Activated naive CD4-positive, alpha-beta T cell treated with anti-CD3 and anti-CD28 coated beads, Interleukin-2, amount 50 U/mL, for 16 hours (primary cell): ENCODE data around the gene IDH2.
"Not testable (repeated sequence)": the region's sequence is repeated elsewhere in the genome, so short reads cannot be mapped to it uniquely, and the experiment has no call there.

Experiments used
- DNase-seq: peaks from one replicate; pipeline ENCODE4 v3.0.0-alpha.2; 2020

The IDH2 gene

GRCh38 chr15:90083419-90083818 is 18.8 kb downstream of the IDH2 start:
- DNase-seq, result no peak

DNA sequence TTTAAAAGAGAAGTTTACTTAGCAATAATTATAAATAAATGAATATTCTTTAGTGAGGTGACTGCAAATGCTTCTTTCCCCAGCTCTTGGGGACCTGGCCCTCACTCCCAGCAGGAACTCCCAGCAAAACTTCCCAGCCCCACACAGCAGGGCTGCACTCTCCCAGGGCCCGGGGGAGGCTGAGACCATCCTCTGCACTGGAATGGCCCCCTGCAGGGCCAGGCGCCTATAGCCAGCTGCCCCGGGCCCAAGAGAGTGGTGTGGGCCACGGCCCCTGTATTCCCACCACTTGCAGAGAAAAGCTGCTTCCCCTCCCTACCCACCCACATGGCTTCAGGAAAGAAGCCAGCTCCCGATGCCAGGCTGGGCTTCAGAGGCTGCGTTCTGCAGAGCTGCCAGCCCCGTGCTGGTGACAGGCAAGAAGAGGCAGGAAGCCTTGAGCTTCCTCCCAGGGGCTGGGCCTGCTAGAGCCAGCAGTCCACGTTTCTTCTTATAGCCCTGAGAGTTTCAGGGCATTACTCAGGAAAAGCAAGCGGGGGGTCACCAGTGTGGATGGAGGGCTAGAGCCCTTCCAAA is 20.0 kb downstream of the IDH2 start:
- no peak for DNase-seq

DNA sequence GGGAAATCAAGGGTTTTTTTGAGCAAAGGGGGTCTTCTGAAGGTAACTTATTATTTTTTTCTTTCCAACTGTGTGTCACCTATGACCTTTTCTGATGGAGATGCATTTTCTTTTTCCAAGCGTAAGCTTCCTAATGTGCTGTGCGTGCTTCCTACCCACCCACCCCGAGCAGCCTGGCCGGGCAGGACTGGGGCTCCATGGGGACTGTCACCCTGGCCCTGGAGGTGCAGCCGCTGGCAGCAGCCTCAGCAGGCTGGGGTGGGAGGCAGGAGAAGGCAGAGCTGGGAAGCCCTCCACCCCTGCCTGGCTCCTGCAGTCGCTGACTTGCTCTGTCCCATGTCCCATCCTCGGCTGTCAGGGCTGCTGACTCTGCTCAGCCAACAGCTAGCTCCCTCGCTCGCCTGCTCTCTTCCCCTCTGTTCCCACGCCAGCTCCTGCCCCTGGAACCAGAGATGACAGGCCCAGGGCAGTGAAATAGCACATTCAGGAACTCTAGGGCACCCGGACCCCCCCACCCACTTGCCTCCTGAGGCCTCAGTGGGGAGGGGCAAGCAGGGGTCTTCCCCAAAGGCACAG is 21.4 kb downstream of the IDH2 start:
- DNase-seq, result no peak

GRCh38 chr15:90080458-90080755 is 21.9 kb downstream of the IDH2 start:
- no peak for DNase-seq

DNA sequence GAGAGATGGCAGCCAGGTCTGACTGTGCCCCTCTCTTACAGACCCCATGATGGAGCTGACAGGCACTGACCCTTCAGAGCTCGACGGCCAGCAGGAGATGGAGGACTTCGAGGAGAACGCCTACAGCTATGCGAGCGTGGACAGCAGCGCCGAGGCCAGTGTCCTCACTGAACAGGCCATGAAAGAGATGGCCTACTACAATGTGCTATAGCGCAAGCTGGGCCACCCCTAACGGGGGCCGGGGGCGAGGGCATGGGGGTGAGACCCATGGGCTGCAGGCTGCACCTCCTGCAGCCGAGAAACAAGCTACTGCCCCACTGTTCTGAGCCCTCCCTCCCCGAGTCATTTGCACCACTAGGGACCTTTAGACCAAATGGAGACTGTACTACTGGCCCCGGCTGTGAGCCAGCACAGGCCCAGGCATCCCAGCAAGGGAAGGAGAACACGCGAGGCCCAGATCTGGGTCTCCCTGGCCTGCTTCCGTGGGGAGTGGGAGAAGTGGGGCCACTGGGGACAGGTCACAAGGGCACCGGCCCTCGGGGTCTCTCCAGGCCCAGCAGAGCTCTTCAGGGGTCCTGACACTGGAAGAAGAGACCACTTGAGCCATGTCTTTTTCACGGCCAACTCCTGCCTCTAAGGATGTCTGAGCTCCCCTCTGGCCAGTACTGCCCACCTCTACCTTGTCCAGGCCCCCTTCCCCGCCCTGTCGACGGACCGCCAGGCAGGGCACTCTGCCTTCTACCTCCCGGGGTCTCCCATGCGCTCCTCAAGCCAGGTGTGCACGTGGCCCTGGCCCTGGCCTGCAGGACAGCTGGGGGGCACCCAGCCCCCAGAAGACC is 22.4 kb downstream of the IDH2 start:
- no peak for DNase-seq

GRCh38 chr15:90078965-90079364 is 23.3 kb downstream of the IDH2 start:
- DNase-seq, result no peak

GRCh38 chr15:90076716-90077115 is 25.6 kb downstream of the IDH2 start:
- DNase-seq, result no peak

DNA sequence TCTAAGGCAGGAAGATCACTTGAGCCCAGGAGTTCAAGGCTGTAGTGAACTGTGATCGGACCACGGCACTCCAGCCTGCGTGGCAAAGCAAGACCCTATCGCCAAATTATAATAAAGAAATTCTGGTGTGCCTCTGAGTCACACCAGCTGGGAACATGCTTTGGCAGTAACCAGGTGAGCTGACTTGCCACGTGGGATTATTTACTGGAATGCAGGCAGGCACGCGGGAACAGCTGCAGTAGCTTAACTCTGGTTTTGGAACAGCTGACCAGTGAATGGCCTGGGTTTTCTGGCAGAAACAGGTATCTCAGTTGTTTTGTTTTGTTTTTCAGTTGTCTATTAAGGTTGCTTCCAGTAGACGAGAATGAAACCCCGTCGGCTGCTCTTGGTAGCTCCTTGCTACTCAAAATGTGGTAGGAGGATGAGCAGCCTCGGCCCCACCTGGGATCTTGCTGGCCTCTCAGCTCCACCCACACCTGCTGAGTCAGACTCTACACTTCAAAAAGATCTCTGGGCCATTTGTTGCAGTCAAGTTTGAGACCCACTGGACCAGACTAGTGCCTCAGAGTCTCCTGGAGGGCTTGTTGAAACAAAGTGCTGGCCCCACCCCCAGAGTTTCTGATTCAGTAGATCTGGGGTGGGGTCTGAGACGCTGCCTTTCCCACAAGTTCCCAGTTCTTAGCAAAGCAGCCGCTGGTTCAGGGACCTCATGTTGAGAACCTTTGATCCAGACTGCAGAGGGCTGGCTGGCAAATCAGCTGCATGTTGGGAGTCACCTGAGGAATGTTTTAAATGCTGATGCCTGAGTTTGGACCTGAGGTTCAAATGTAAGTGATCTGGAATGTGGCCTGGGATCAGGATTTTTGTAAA is 26.6 kb downstream of the IDH2 start:
- DNase-seq, result no peak

- DNase-seq, result no peak
These were observed 27.4 kb downstream of the IDH2 start for GRCh38 chr15:90074916-90075315.

GRCh38 chr15:90074023-90074422 is 28.2 kb downstream of the IDH2 start:
- no peak for DNase-seq

GRCh38 chr15:90072978-90073640 is 29.2 kb downstream of the IDH2 start:
- no peak for DNase-seq

- peak; percentile 80 for DNase-seq
These were observed 31.0 kb downstream of the IDH2 start for GRCh38 chr15:90071220-90071807.

DNA sequence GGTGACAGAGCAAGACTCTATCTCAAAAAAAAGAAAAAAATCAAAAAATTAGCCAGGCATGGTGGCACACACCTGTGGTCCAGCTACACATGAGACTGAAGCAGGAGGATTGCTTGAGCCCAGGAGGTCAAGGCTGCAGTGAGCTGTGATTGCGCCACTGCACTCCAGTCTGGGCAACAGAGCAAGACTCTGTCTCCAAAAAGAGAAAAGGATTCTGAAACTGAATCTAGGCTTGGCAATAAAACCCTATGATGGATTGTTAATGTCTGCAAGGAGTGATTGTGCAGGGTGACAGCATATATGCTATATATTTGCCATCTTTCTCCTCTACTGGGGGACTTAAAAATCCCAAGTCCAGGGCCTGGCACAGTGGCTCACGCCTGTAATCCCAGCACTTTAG is 31.6 kb downstream of the IDH2 start:
- DNase-seq, result not testable (repeated sequence)

- no peak for DNase-seq
These were observed 34.2 kb downstream of the IDH2 start for GRCh38 chr15:90067953-90068606.

GRCh38 chr15:90067181-90067952 is 34.9 kb downstream of the IDH2 start:
- DNase-seq, result no peak

DNA sequence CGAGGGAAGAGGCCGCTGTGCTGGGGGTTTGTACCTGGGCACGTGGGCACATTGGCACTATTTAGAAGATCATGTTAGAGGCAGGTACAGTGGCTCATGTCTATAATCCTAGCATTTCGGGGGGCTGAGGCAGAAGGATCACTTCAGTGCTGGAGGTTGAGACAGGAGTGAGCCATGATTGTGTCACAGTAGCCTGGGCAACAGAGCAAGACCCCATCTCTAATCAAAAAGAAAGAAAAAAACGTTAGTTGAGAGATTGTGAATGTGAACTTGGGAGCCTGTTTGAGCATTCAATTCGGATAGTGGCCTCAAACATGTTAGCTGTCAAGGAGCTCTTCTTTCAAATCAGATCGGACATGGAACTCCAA is 36.6 kb downstream of the IDH2 start:
- DNase-seq, result no peak

DNA sequence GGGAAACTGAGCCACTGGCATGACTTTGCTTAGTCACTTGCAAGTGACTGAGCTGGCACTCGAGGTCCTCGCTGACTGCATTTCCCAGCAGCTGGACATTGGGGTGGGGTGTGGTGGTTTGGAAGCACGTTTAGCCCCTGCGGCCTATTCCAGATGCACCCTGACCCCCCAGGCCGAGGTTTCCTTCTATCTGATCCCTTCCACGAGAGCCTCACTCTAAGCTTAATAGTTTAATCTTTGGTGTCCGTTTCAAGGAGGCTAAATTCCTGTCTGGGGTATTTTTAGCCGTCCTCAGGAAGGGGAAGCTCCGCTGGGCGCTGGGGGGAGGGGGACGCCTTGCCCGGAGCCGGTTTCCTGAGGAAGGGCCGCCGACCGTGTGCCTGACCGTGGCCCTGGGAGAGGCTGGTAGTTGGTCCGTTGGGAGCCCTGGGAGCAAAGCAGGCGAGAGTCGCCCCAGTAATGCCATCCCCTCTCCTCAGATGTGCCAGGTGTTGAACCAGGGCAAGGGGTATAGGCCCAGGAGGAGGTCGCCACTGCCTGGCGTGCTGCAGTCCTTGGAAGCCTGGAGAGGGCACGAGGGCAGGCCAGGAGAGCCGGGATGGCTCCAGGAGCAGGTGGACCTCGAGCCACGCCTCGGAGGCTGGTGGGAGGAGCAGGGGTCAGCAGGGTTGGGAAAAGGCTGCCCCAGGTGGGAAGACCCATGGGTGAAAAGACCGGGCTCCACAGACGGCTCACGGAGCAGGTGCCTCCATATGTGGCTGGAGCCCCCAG is 37.2 kb downstream of the IDH2 start:
- no peak for DNase-seq

DNA sequence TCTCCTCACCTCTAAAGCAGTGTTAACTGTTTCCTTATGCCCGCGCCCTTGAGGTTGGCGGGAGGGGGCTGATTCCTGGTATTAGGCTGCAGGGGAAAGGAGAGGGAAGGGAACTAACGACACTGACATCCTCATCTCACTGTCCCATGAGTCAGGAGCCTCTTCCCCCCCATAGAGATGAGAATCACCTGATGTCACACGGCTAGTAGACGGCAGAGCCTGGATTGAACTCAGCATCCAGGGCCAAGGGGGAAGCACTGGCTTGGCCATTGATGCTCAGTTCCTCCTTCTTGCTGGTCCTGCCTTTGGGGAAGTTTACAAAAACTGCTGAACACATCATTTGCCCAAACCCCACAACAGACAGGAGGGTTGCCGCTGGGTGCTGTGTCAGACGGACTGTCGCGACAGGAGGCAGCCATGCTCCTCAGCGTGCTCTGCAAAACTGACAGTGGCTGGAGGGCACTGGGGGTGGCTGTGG is 38.5 kb downstream of the IDH2 start:
- no peak for DNase-seq

DNA sequence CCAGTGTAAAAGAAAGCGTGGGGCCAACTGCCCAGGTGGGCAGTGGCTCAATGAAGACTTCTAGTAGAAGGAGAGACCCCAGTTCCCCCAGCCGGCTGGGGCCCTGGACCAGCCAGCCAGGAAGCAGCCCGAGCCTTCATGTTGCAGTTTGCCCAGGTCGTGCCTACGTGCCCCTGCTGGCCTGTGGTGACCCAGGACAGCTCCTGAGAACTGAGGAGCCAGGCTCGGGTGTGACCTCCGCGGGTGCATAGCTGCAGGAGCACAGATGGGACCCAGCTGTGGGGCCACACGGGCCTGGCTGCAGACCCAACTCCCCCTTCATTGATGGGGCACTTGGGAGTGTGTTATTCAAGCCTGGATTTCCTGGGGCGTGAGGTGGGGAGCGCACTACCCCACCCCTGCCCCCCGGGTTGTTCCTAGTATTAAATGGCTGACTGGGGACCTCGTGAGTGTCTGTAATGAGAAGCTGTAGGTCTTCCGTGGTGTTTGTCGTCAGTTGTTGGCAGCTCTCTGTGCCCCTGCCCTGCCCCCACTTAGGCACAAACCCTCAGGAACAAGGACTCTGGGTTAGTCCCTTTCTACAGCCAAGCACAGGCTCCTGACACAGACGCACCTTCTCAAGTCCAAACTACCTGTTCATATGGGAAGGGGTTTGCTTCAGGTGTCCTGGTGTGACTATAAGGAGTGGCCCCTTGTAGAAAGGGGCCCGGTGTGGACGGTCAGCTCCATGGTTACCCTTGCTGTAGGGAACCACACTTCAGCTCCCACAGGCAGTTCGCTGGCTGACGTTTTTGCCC is 39.1 kb downstream of the IDH2 start:
- DNase-seq, result no peak
